ENCODE measurements around the gene SNCA.

The SNCA gene

GRCh38 chr4:89746377-89746776 lies 90.6 kb downstream of the SNCA start:
- H3K4me1 ChIP-seq (ENCODE audit: control insufficient read depth, insufficient read depth, low read length), result no peaks in the 10 kb centered on the region
- no peak overlapping the region for H3K9ac ChIP-seq (ENCODE audit: low read length)
- no peak overlapping the region for H3K4me3 ChIP-seq (ENCODE audit: low read length)
- H3K27me3 ChIP-seq (ENCODE audit: control insufficient read depth, insufficient read depth, low read length), result no peaks in the 10 kb centered on the region
- H3K9me3 ChIP-seq (ENCODE audit: control insufficient read depth, low read length), result no peaks in the 10 kb centered on the region
- H3K36me3 ChIP-seq (ENCODE audit: control insufficient read depth, insufficient read depth, low read length), result no peaks in the 10 kb centered on the region

- H3K27me3 ChIP-seq (ENCODE audit: control insufficient read depth, insufficient read depth, low read length), result no peaks in the 10 kb centered on the region
- H3K36me3 ChIP-seq (ENCODE audit: control insufficient read depth, insufficient read depth, low read length), result no peaks in the 10 kb centered on the region
- no peaks in the 10 kb centered on the region for H3K4me1 ChIP-seq (ENCODE audit: control insufficient read depth, insufficient read depth, low read length)
- H3K4me3 ChIP-seq (ENCODE audit: low read length), result no peak overlapping the region
- no peaks in the 10 kb centered on the region for H3K9me3 ChIP-seq (ENCODE audit: control insufficient read depth, low read length)
- no peak overlapping the region for H3K9ac ChIP-seq (ENCODE audit: low read length)
These were observed 91.3 kb downstream of the SNCA start for GRCh38 chr4:89745708-89746107.

GRCh38 chr4:89744914-89745313 lies 92.0 kb downstream of the SNCA start:
- H3K4me1 ChIP-seq (ENCODE audit: control insufficient read depth, insufficient read depth, low read length), result no peaks in the 10 kb centered on the region
- no peak overlapping the region for H3K4me3 ChIP-seq (ENCODE audit: low read length)
- H3K36me3 ChIP-seq (ENCODE audit: control insufficient read depth, insufficient read depth, low read length), result no peaks in the 10 kb centered on the region
- no peak overlapping the region for H3K9ac ChIP-seq (ENCODE audit: low read length)
- H3K27me3 ChIP-seq (ENCODE audit: control insufficient read depth, insufficient read depth, low read length), result no peaks in the 10 kb centered on the region
- no peaks in the 10 kb centered on the region for H3K9me3 ChIP-seq (ENCODE audit: control insufficient read depth, low read length)

- no peak overlapping the region for H3K4me3 ChIP-seq (ENCODE audit: low read length)
- H3K9ac ChIP-seq (ENCODE audit: low read length), result no peak overlapping the region
- H3K4me1 ChIP-seq (ENCODE audit: control insufficient read depth, insufficient read depth, low read length), result no peaks in the 10 kb centered on the region
- H3K27me3 ChIP-seq (ENCODE audit: control insufficient read depth, insufficient read depth, low read length), result no peaks in the 10 kb centered on the region
- H3K9me3 ChIP-seq (ENCODE audit: control insufficient read depth, low read length), result no peaks in the 10 kb centered on the region
- no peaks in the 10 kb centered on the region for H3K36me3 ChIP-seq (ENCODE audit: control insufficient read depth, insufficient read depth, low read length)
These were observed 95.2 kb downstream of the SNCA start for GRCh38 chr4:89741768-89742167.

- H3K36me3 ChIP-seq (ENCODE audit: control insufficient read depth, insufficient read depth, low read length), result no peaks in the 10 kb centered on the region
- no peak overlapping the region for H3K4me3 ChIP-seq (ENCODE audit: low read length)
- no peaks in the 10 kb centered on the region for H3K27me3 ChIP-seq (ENCODE audit: control insufficient read depth, insufficient read depth, low read length)
- no peak overlapping the region for H3K9ac ChIP-seq (ENCODE audit: low read length)
- H3K9me3 ChIP-seq (ENCODE audit: control insufficient read depth, low read length), result no peaks in the 10 kb centered on the region
- H3K4me1 ChIP-seq (ENCODE audit: control insufficient read depth, insufficient read depth, low read length), result no peaks in the 10 kb centered on the region
These were observed 97.5 kb downstream of the SNCA start for GRCh38 chr4:89739311-89739988.

- H3K9me3 ChIP-seq (ENCODE audit: control insufficient read depth, low read length), result no peaks in the 10 kb centered on the region
- H3K36me3 ChIP-seq (ENCODE audit: control insufficient read depth, insufficient read depth, low read length), result no peaks in the 10 kb centered on the region
- H3K27me3 ChIP-seq (ENCODE audit: control insufficient read depth, insufficient read depth, low read length), result no peaks in the 10 kb centered on the region
- H3K9ac ChIP-seq (ENCODE audit: low read length), result no peak overlapping the region
- no peak overlapping the region for H3K4me3 ChIP-seq (ENCODE audit: low read length)
- no peaks in the 10 kb centered on the region for H3K4me1 ChIP-seq (ENCODE audit: control insufficient read depth, insufficient read depth, low read length)
These were observed 99.1 kb downstream of the SNCA start for GRCh38 chr4:89737888-89738287.

- Histone ChIP-seq H3K36me3 (ENCODE audit: control insufficient read depth, insufficient read depth, low read length) (no peaks in the 10 kb centered on the region), H3K9ac (ENCODE audit: low read length) (no peak overlapping the region), H3K4me3 (ENCODE audit: low read length) (no peak overlapping the region), H3K27me3 (ENCODE audit: control insufficient read depth, insufficient read depth, low read length) (no peaks in the 10 kb centered on the region), H3K4me1 (ENCODE audit: control insufficient read depth, insufficient read depth, low read length) (no peaks in the 10 kb centered on the region), H3K9me3 (ENCODE audit: control insufficient read depth, low read length) (no peaks in the 10 kb centered on the region)
These were observed 103.0 kb downstream of the SNCA start for GRCh38 chr4:89733946-89734345.

- Histone ChIP-seq H3K36me3 (ENCODE audit: control insufficient read depth, insufficient read depth, low read length) (no peaks in the 10 kb centered on the region), H3K4me3 (ENCODE audit: low read length) (no peak overlapping the region), H3K9ac (ENCODE audit: low read length) (no peak overlapping the region), H3K4me1 (ENCODE audit: control insufficient read depth, insufficient read depth, low read length) (no peaks in the 10 kb centered on the region), H3K9me3 (ENCODE audit: control insufficient read depth, low read length) (no peaks in the 10 kb centered on the region), H3K27me3 (ENCODE audit: control insufficient read depth, insufficient read depth, low read length) (no peaks in the 10 kb centered on the region)
These were observed 109.7 kb downstream of the SNCA start for GRCh38 chr4:89727238-89727637.

GRCh38 chr4:89725268-89725667 lies 111.7 kb downstream of the SNCA start:
- Histone ChIP-seq H3K27me3 (ENCODE audit: control insufficient read depth, insufficient read depth, low read length) (no peaks in the 10 kb centered on the region), H3K4me3 (ENCODE audit: low read length) (no peak overlapping the region), H3K9ac (ENCODE audit: low read length) (no peak overlapping the region), H3K4me1 (ENCODE audit: control insufficient read depth, insufficient read depth, low read length) (no peaks in the 10 kb centered on the region), H3K9me3 (ENCODE audit: control insufficient read depth, low read length) (no peaks in the 10 kb centered on the region), H3K36me3 (ENCODE audit: control insufficient read depth, insufficient read depth, low read length) (no peaks in the 10 kb centered on the region)

- no peaks in the 10 kb centered on the region for H3K36me3 ChIP-seq (ENCODE audit: control insufficient read depth, insufficient read depth, low read length)
- H3K4me1 ChIP-seq (ENCODE audit: control insufficient read depth, insufficient read depth, low read length), result no peaks in the 10 kb centered on the region
- H3K9ac ChIP-seq (ENCODE audit: low read length), result no peak overlapping the region
- no peaks in the 10 kb centered on the region for H3K27me3 ChIP-seq (ENCODE audit: control insufficient read depth, insufficient read depth, low read length)
- H3K4me3 ChIP-seq (ENCODE audit: low read length), result no peak overlapping the region
- no peaks in the 10 kb centered on the region for H3K9me3 ChIP-seq (ENCODE audit: control insufficient read depth, low read length)
These were observed 112.2 kb downstream of the SNCA start for GRCh38 chr4:89724716-89725115.

- Histone ChIP-seq H3K27me3 (ENCODE audit: control insufficient read depth, insufficient read depth, low read length) (no peaks in the 10 kb centered on the region), H3K4me3 (ENCODE audit: low read length) (no peak overlapping the region), H3K9me3 (ENCODE audit: control insufficient read depth, low read length) (no peaks in the 10 kb centered on the region), H3K9ac (ENCODE audit: low read length) (no peak overlapping the region), H3K4me1 (ENCODE audit: control insufficient read depth, insufficient read depth, low read length) (no peaks in the 10 kb centered on the region), H3K36me3 (ENCODE audit: control insufficient read depth, insufficient read depth, low read length) (no peaks in the 10 kb centered on the region)
These were observed 113.9 kb downstream of the SNCA start for GRCh38 chr4:89723096-89723495.

- Histone ChIP-seq H3K9me3 (ENCODE audit: control insufficient read depth, low read length) (no peaks in the 10 kb centered on the region), H3K4me1 (ENCODE audit: control insufficient read depth, insufficient read depth, low read length) (no peaks in the 10 kb centered on the region), H3K4me3 (ENCODE audit: low read length) (no peak overlapping the region), H3K27me3 (ENCODE audit: control insufficient read depth, insufficient read depth, low read length) (no peaks in the 10 kb centered on the region), H3K9ac (ENCODE audit: low read length) (no peak overlapping the region), H3K36me3 (ENCODE audit: control insufficient read depth, insufficient read depth, low read length) (no peaks in the 10 kb centered on the region)
These were observed 114.4 kb downstream of the SNCA start for GRCh38 chr4:89722517-89722916.

GRCh38 chr4:89720981-89721380 lies 116.0 kb downstream of the SNCA start:
- no peaks in the 10 kb centered on the region for H3K27me3 ChIP-seq (ENCODE audit: control insufficient read depth, insufficient read depth, low read length)
- H3K36me3 ChIP-seq (ENCODE audit: control insufficient read depth, insufficient read depth, low read length), result no peaks in the 10 kb centered on the region
- H3K9ac ChIP-seq (ENCODE audit: low read length), result no peak overlapping the region
- H3K4me3 ChIP-seq (ENCODE audit: low read length), result no peak overlapping the region
- no peaks in the 10 kb centered on the region for H3K9me3 ChIP-seq (ENCODE audit: control insufficient read depth, low read length)
- H3K4me1 ChIP-seq (ENCODE audit: control insufficient read depth, insufficient read depth, low read length), result no peaks in the 10 kb centered on the region
